Left ventricle myocardium inferior (tissue), 1 donor: ENCODE measurements around the gene VKORC1L1. TPM values are rescaled to one million over a fixed set of nuclear protein-coding genes. Genes with fewer than 3 reads are reported as not detected.

Source experiments
- DNase-seq: peaks from one replicate; pipeline ENCODE4 v3.0.0-alpha.2; 2020
- H3K27ac ChIP-seq: fragments of 200-600 bp; replicated peaks from 2 replicates; pipeline ENCODE4 v1.8.0; 2021
- H3K27me3 ChIP-seq: fragments of 200-600 bp; 2 replicates; pipeline ENCODE4 v1.8.0; 2021; ENCODE audit warnings: low read depth
- H3K36me3 ChIP-seq: fragments of 200-600 bp; 2 replicates; pipeline ENCODE4 v1.8.0; 2021
- H3K4me1 ChIP-seq: fragments of 200-600 bp; 2 replicates; pipeline ENCODE4 v1.8.0; 2021
- H3K4me3 ChIP-seq: fragments of 200-600 bp; 2 replicates; pipeline ENCODE4 v1.8.0; 2021; ENCODE audit warnings: mild to moderate bottlenecking, moderate library complexity
- H3K9me3 ChIP-seq: fragments of 200-600 bp; replicated peaks from 2 replicates; pipeline ENCODE4 v1.8.0; 2021
- CTCF ChIP-seq: fragments of 200-600 bp; IDR thresholded peaks from 2 replicates; pipeline ENCODE4 v1.8.0; 2021; ENCODE audit warnings: antibody characterized with exemption, mild to moderate bottlenecking, borderline replicate concordance
- intact Hi-C: fragments of 100-400 bp; cut with micrococcal nuclease; formaldehyde crosslinking; loops from one replicate; pipeline ENCODE4 v1.11.0; 2022
- total RNA-seq: library from RNA; stranded (reverse); fragmentation: NEBNext Ultra II Directional; extraction: Animal tissue kit (Norgen Biotek cat#: 25700); gene quantifications from one replicate; pipeline ENCODE4 v1.2.1, GENCODE V29; 2021
- donor health status: DM: no; HTN: yes; CAD: no; lungs with severe emphysema.

Gene VKORC1L1
- total RNA-seq, 1 donor from 2014 or later: 19.2 TPM

GRCh38 chr7:65912237-65912636 is 39.4 kb downstream of the VKORC1L1 start:
- no peaks in the 10 kb centered on the region for H3K9me3 ChIP-seq
- no peak overlapping the region for H3K27ac ChIP-seq
- no peak for DNase-seq
- H3K36me3 ChIP-seq: no peaks in the 10 kb centered on the region
- no peaks in the 10 kb centered on the region for H3K27me3 ChIP-seq
- H3K4me3 ChIP-seq: no peak overlapping the region
- TF ChIP-seq CTCF: no peak
- peaks cover 11% of the 10 kb centered on the region for H3K4me1 ChIP-seq
- intact Hi-C loops: no loop called here

- no peak for DNase-seq
- no peak for TF ChIP-seq CTCF
- H3K4me3 ChIP-seq: no peak overlapping the region
- no peaks in the 10 kb centered on the region for H3K9me3 ChIP-seq
- no peaks in the 10 kb centered on the region for H3K4me1 ChIP-seq
- intact Hi-C loops: no loop called here
- no peak overlapping the region for H3K27ac ChIP-seq
- H3K36me3 ChIP-seq: no peaks in the 10 kb centered on the region
- no peaks in the 10 kb centered on the region for H3K27me3 ChIP-seq
These were observed 43.2 kb downstream of the VKORC1L1 start for GRCh38 chr7:65915921-65916657.

- H3K27me3 ChIP-seq: no peaks in the 10 kb centered on the region
- no peaks in the 10 kb centered on the region for H3K36me3 ChIP-seq
- intact Hi-C loops: no loop called here
- peaks cover 23% of the 10 kb centered on the region for H3K4me1 ChIP-seq
- no peak for DNase-seq
- no peak overlapping the region for H3K27ac ChIP-seq
- H3K4me3 ChIP-seq: no peak overlapping the region
- no peak for TF ChIP-seq CTCF
- H3K9me3 ChIP-seq: no peaks in the 10 kb centered on the region
These were observed 50.4 kb downstream of the VKORC1L1 start for GRCh38 chr7:65923316-65923715.

- no peak for TF ChIP-seq CTCF
- Histone ChIP-seq H3K4me3 (no peak overlapping the region), H3K36me3 (no peaks in the 10 kb centered on the region), H3K9me3 (no peaks in the 10 kb centered on the region), H3K4me1 (peaks cover 23% of the 10 kb centered on the region), H3K27me3 (no peaks in the 10 kb centered on the region), H3K27ac (no peak overlapping the region)
- intact Hi-C loops: no loop called here
- DNase-seq: no peak
These were observed 51.3 kb downstream of the VKORC1L1 start for GRCh38 chr7:65924193-65924592.

GRCh38 chr7:65925040-65925439 is 52.2 kb downstream of the VKORC1L1 start:
- H3K9me3 ChIP-seq: no peaks in the 10 kb centered on the region
- no peaks in the 10 kb centered on the region for H3K27me3 ChIP-seq
- no peak for DNase-seq
- intact Hi-C loops: no loop called here
- H3K27ac ChIP-seq: no peak overlapping the region
- peaks cover 23% of the 10 kb centered on the region for H3K4me1 ChIP-seq
- no peak for TF ChIP-seq CTCF
- no peak overlapping the region for H3K4me3 ChIP-seq
- no peaks in the 10 kb centered on the region for H3K36me3 ChIP-seq
